K562 (cell line): ENCODE measurements around the gene URI1. TPM values are rescaled to one million over a fixed set of nuclear protein-coding genes. Genes with fewer than 3 reads are reported as not detected.

Experiments used
- ATAC-seq: fragments of 200-7000 bp; cut with Tn5 transposase; 3 replicates; pipeline ENCODE4 v1.9.1; 2020; ENCODE audit warnings: moderate library complexity
- BruUV-seq: library from RNA; stranded (reverse); fragments of 400-500 nt; replicated peaks from 2 replicates; lab custom pipeline; 2021; lab: Mats Ljungman, UMichigan
- CTCF ChIA-PET: fragments of 300-600 bp; formaldehyde crosslinking; extraction: SDS; loops from one replicate; lab custom pipeline; 2021; ENCODE audit warnings: low intra/inter-chr PET ratio; lab: Yijun Ruan, JAX
- POLR2A ChIA-PET: fragments of 300-600, 350-650 bp; sonication (Branson Sonifier 250); formaldehyde crosslinking; extraction: SDS; loops from one replicate; lab custom pipeline; 2021; ENCODE audit warnings: antibody characterized with exemption, inconsistent platforms; lab: Yijun Ruan, JAX
- DNase-seq, 4 experiments: peaks; one replicate each; pipeline versions ENCODE4 v3.0.0 to v3.0.0-alpha.2; 2011 to 2018; ENCODE audit warnings: low spot score in 3 of 4, mixed read lengths in 3 of 4; ENCODE audit errors: extremely low read depth in 1 of 4
- FAIRE-seq: peaks from 2 replicates; lab custom pipeline; 2011; peaks lifted over from hg19 to GRCh38; lab: Jason Lieb, UNC
- H2AFZ ChIP-seq: 2 replicates; pipeline ENCODE4 v1.6.0; 2011; ENCODE audit warnings: low read depth, low read length, control low read depth, inconsistent platforms
- H3K27ac ChIP-seq: fragments of 200-600 bp; 3 replicates; pipeline ENCODE4 v1.8.0; 2011; ENCODE audit warnings: low read depth, mild to moderate bottlenecking, control low read depth, inconsistent platforms, low read length, moderate library complexity, mixed read lengths; ENCODE audit errors: extremely low read depth
- H3K27me3 ChIP-seq, 2 experiments: fragments of 300-600 bp in 1 of 2; 2 replicates in 1 of 2; 3 replicates in 1 of 2; pipeline versions ENCODE4 v1.6.0 to v1.8.0; 2011; ENCODE audit warnings: inconsistent platforms in 2 of 2, low read length in 2 of 2, mild to moderate bottlenecking in 1 of 2, mixed read lengths in 1 of 2, moderate library complexity in 1 of 2; ENCODE audit not compliant: control insufficient read depth in 2 of 2, insufficient read depth in 2 of 2
- H3K36me3 ChIP-seq: fragments of 300-600 bp; 3 replicates; pipeline ENCODE4 v1.8.0; 2011; ENCODE audit warnings: mild to moderate bottlenecking, low read length, inconsistent platforms; ENCODE audit not compliant: control insufficient read depth, insufficient read depth
- H3K4me1 ChIP-seq, 2 experiments: fragments of 200-600 bp in 1 of 2; replicated peaks in 1 of 2; 2 replicates in 1 of 2; 3 replicates in 1 of 2; pipeline versions ENCODE4 v1.5.1 to v1.8.0; 2011; ENCODE audit warnings: inconsistent platforms in 2 of 2, low read length in 2 of 2, mild to moderate bottlenecking in 1 of 2, mixed read lengths in 1 of 2, moderate library complexity in 1 of 2; ENCODE audit not compliant: control insufficient read depth in 2 of 2, insufficient read depth in 2 of 2
- H3K4me2 ChIP-seq: 2 replicates; pipeline ENCODE4 v1.6.1; 2011; ENCODE audit warnings: low read length, control low read depth, inconsistent platforms, mixed read lengths; ENCODE audit not compliant: insufficient read depth
- H3K4me3 ChIP-seq: fragments of 200-600 bp; sonication (generic), shearing (Covaris generic); 2 replicates; pipeline ENCODE4 v1.5.1; 2016; ENCODE audit warnings: control low read depth, inconsistent platforms
- H3K79me2 ChIP-seq: fragments of 200-600 bp; 3 replicates; pipeline ENCODE4 v1.8.0; 2011; ENCODE audit warnings: low read length, inconsistent platforms; ENCODE audit not compliant: control insufficient read depth, insufficient read depth
- H3K9ac ChIP-seq, 2 experiments: 2 replicates each; pipeline versions ENCODE4 v1.6.0 to v1.6.1; 2011; ENCODE audit warnings: low read depth in 2 of 2, low read length in 2 of 2, control low read depth in 1 of 2, inconsistent platforms in 1 of 2, mild to moderate bottlenecking in 1 of 2, mixed read lengths in 1 of 2; ENCODE audit not compliant: insufficient read depth in 1 of 2
- H3K9me1 ChIP-seq: one replicate; pipeline ENCODE4 v1.6.0; 2011; ENCODE audit warnings: inconsistent platforms, mild to moderate bottlenecking, low read length, moderate library complexity; ENCODE audit not compliant: control insufficient read depth, insufficient read depth
- H3K9me3 ChIP-seq: replicated peaks from 2 replicates; pipeline ENCODE4 v1.5.1; 2011; ENCODE audit warnings: low read depth, low read length, inconsistent platforms; ENCODE audit not compliant: control insufficient read depth, insufficient read depth
- H4K20me1 ChIP-seq: replicated peaks from 2 replicates; pipeline ENCODE4 v1.6.1; 2011; ENCODE audit warnings: low read length, inconsistent platforms, mixed read lengths; ENCODE audit not compliant: control insufficient read depth, insufficient read depth
- CHD4 ChIP-seq: fragments of 200-600 bp; sonication (generic); IDR thresholded peaks from 3 replicates; pipeline ENCODE4 v1.6.1; 2012; ENCODE audit warnings: low read depth, mild to moderate bottlenecking, mixed read lengths, low read length, inconsistent platforms; ENCODE audit not compliant: insufficient read depth, insufficient replicate concordance, poor library complexity, severe bottlenecking
- FIP1L1 ChIP-seq: fragments of 200-400 bp; formaldehyde crosslinking; IDR thresholded peaks from 2 replicates; pipeline ENCODE4 v1.6.1; 2018; ENCODE audit warnings: mild to moderate bottlenecking, low read depth, low read length; ENCODE audit not compliant: poor library complexity, severe bottlenecking
- HDAC6 ChIP-seq: IDR thresholded peaks from 2 replicates; pipeline ENCODE4 v1.6.1; 2012; ENCODE audit warnings: low read depth, mild to moderate bottlenecking, control low read depth, inconsistent platforms, low read length, moderate library complexity
- UBTF ChIP-seq, 2 experiments: IDR thresholded peaks; 2 replicates each; pipeline ENCODE4 v1.6.1; 2012; ENCODE audit warnings: improper control_type of control experiment in 2 of 2, low read depth in 2 of 2, low read length in 2 of 2, borderline replicate concordance in 1 of 2
- ZNF140 ChIP-seq: fragments of 250-450 bp; sonication (Bioruptor Pico); IDR thresholded peaks from 2 replicates; pipeline ENCODE4 v1.8.0; 2021; ENCODE audit warnings: moderate library complexity, mild to moderate bottlenecking, inconsistent platforms
- ZNF24 ChIP-seq: fragments of 450-650 bp; IDR thresholded peaks from 2 replicates; pipeline ENCODE4 v1.6.1; 2016
- ZNF324 ChIP-seq: fragments of 250-450 bp; sonication (Bioruptor Pico); IDR thresholded peaks from 2 replicates; pipeline ENCODE4 v1.4.0; 2020; ENCODE audit warnings: mild to moderate bottlenecking
- WGBS: fragments of 100-300 bp; shearing (Covaris generic); methylation state at CpG from one replicate; pipeline ENCODE4 v1.1.6; 2016; ENCODE audit warnings: low coverage, mixed read lengths; ENCODE audit not compliant: insufficient coverage; ENCODE audit errors: missing lambda C conversion rate; 5-methylcytosine and 5-hydroxymethylcytosine counted together
- in situ Hi-C: fragments of 300-500 bp; cut with MboI; formaldehyde crosslinking; loops from 4 replicates; pipeline ENCODE4 v1.15.0; 2018; ENCODE audit warnings: inconsistent platforms, mixed read lengths
- intact Hi-C: fragments of 100-400 bp; cut with micrococcal nuclease; formaldehyde crosslinking; loops from 2 replicates; pipeline ENCODE4 v1.14.2; 2022
- polyA plus RNA-seq, 8 experiments: library from polyadenylated mRNA; depleted of rRNA in 4 of 8; stranded (reverse) in 5 of 8; unstranded in 3 of 8; fragments of >200 nt; fragmentation: Nextera tagmentation in 2 of 8; fragmentation: Illumina TruSeq in 1 of 8; extraction: Ambion mirVana in 2 of 8; extraction: Trizol in 1 of 8; gene quantifications; 2 replicates each; pipeline versions ENCODE4 v1.2.1 to v1.2.3, GENCODE V29; 2011 to 2014; ENCODE audit warnings: inconsistent platforms in 1 of 8, missing spikeins in 1 of 8
- total RNA-seq, 7 experiments: library from RNA; depleted of rRNA in 6 of 7; stranded (reverse); fragments of >200 nt in 6 of 7; fragmentation: Illumina TruSeq in 2 of 7; extraction: Trizol in 2 of 7; gene quantifications; 2 replicates each; pipeline versions ENCODE4 v1.2.1 to v1.2.3, GENCODE V29; 2011 to 2021; ENCODE audit warnings: low replicate concordance in 1 of 7

URI1 gene
- total and polyA plus RNA-seq, 9 of the 15 experiments (the other 6 are each of a cell fraction or from before 2014, with no cell fraction given) = 16.9 to 87.4 (median 63.9) TPM

GRCh38 chr19:30022659-30023058, 80.6 kb downstream of the URI1 start:
- Histone ChIP-seq H3K9ac (no peak overlapping the region), H3K9me3 (no peaks in the 10 kb centered on the region), H3K4me1 (no peaks in the 10 kb centered on the region), H3K36me3 (no peaks in the 10 kb centered on the region; the same call in 2 of the 3 replicates), H3K27me3 (no peaks in the 10 kb centered on the region), H2AFZ (no peak overlapping the region), H3K4me3 (no peak overlapping the region), H4K20me1 (no peaks in the 10 kb centered on the region), H3K79me2 (no peaks in the 10 kb centered on the region), H3K9me1 (no peaks in the 10 kb centered on the region), H3K4me2 (no peak overlapping the region), H3K27ac (no peak overlapping the region)
- in situ Hi-C loops = no loop called here
- 100% methylated on average over 1 of the region's 1 CpG for WGBS
- CTCF ChIA-PET = no interaction called here
- TF ChIP-seq ZNF324 (CRISPR knock-in tag) = no peak
- TF ChIP-seq ZNF140 = no peak
- no peak for TF ChIP-seq CHD4
- no peak for TF ChIP-seq UBTF (IDR thresholded peaks at IDR 0.05; ENCODE audit: borderline replicate concordance in 1 of 2, low read depth in 2 of 2, low read length in 2 of 2)
- no peak for TF ChIP-seq FIP1L1
- no peak for TF ChIP-seq ZNF24
- no peak for TF ChIP-seq HDAC6
- no TSS peak for BruUV-seq
- ATAC-seq (no peak), DNase-seq (no peak), FAIRE-seq (no peak)
- intact Hi-C loops = no loop called here
- POLR2A ChIA-PET = no interaction called here
